Erythroblast (primary cell): Measurements from ENCODE around the gene LSM6.

Source experiments
- GATA1 ChIP-seq: IDR thresholded peaks from 2 replicates; pipeline ENCODE4 v1.6.1; 2011; ENCODE audit warnings: low read depth, mild to moderate bottlenecking, control low read depth, low read length, moderate library complexity
- POLR2A ChIP-seq: IDR thresholded peaks from 2 replicates; pipeline ENCODE4 v1.6.1; 2011; ENCODE audit warnings: mild to moderate bottlenecking, low read length

- no peak for TF ChIP-seq POLR2A
- no peak for TF ChIP-seq GATA1
Measured at GRCh38 chr4:146193628-146194027, 18.1 kb downstream of the LSM6 start.
